Stimulated activated CD8-positive, alpha-beta memory T cell treated with anti-CD3 and anti-CD28 coated beads, Interleukin-12 subunit alpha, Interleukin-12 subunit beta, amount 100 ng/mL, for 24 hours (primary cell): Measurements from ENCODE around the gene LRRC26.

Experiments used
- DNase-seq: peaks from one replicate; pipeline ENCODE4 v3.0.0-alpha.2; 2020; ENCODE audit errors: extremely low read depth

The LRRC26 gene

GRCh38 chr9:137199411-137200121 lies 29.7 kb upstream of the LRRC26 start:
- DNase-seq, result no peak

DNA sequence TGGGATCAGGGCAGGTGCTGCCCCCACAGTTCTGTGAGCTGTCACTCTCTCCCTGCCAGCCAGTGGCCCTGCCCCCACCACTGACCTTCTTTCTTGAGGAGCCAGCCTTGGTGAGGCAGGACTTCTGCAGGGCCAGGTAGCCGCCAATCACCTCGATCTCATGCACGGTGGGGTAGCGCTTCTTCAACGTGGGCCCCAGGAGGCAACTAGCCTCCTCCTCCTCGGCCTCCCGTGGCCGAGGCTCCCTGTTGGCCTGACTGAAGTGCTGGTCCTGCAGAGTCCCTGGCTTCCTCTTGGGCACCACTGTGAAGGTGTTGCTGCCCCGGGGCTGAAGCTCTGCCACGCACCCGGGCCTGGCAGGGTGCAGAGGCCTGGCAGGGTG lies 29.0 kb upstream of the LRRC26 start:
- no peak for DNase-seq

GRCh38 chr9:137198051-137198901 lies 28.4 kb upstream of the LRRC26 start:
- DNase-seq, result no peak

DNA sequence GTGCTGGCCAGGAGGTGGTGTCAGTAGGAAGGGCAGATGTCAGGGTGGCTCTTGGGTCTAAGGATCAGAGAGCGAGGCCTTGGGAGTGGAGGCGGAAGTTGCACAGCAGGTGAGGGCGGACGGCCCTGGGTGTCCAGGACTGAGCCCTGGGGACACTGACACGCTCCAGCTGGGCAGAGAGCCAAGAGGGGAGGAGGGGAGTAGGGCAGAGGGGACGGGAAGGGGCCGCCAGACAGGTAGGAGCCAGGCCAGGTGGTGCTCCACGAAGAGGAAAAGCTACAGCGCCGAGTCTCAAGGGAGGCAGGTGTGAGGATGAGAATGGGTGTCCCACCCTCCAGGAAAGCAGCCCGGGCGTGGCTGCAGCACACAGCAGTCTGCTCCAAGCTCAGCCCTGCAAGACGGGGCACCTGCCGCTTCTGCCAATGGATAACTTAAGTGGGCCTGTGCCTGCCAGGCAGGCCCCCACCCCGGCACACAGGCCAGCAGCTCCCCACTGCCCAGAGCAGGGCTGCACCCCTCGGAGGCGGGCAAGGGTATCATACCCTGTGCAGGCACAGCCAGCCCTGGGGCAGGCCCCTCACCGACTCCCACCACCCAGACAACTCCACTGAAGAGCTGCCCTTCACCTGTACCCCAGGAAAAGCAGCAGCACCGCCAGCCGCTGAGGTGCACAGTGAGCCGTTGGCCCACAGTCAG lies 25.8 kb upstream of the LRRC26 start:
- DNase-seq, result no peak

GRCh38 chr9:137194909-137195308 lies 25.1 kb upstream of the LRRC26 start:
- no peak for DNase-seq

GRCh38 chr9:137194388-137194787 lies 24.5 kb upstream of the LRRC26 start:
- DNase-seq, result no peak

DNA sequence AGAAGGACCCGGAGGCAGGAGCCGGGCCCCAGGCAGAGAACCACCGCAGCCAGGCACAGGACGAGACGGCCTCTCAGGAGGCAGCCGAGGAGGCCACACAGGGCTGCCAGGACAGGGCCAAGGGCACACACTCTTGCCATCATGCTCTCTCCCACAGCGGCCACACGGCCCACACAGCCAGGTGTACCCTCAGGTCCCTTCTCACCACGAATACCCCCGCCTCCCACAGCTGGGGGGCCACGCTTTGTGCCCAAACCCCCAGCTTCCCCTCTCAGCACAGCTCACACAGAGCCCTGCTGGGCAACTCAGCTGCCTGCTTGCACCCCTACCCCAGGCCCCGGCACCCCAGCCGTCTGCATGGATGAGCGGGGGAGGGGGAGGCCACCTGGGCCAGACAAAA lies 23.9 kb upstream of the LRRC26 start:
- no peak for DNase-seq

DNA sequence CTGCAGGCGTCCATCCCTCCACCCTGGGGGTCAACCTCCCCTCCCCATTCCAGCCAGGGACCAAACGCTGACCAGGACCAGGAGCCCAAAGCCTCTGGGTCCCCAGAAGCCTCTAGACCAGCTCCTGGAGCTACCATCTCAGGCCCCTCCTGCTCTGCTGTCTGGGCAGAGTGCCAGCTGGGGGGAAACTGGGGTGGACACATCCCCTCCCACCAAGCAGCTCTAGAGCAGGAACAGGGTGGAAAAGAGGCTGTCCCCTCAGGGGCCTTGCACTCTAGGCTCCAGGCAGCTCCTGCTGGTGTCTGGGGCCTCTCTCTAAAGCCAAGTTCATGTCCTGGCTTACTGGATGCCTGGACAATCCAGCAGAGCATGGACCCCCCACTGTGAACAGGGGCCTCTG lies 23.0 kb upstream of the LRRC26 start:
- DNase-seq, result no peak

DNA sequence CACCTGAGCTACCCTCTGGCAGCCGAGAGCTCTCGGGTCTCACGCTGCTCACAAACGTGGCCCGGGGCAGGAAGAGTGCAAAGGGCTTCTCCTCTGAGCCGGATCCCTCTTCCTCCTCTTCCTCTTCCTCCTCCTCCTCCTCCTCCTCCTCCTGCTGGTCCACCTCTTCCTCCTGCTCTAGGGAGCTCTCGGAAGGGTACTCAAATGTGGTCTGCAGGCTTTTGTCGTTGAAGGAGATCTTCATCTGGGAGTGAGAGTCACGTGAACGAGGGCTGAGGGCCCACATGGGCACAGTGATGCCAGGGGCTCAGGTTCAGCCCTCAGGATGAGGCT lies 22.6 kb upstream of the LRRC26 start:
- no peak for DNase-seq

- DNase-seq, result no peak
Observed at GRCh38 chr9:137191691-137192447, 22.0 kb upstream of the LRRC26 start.

- no peak for DNase-seq
Observed at GRCh38 chr9:137191245-137191644, 21.4 kb upstream of the LRRC26 start.

- DNase-seq, result no peak
Observed at GRCh38 chr9:137190315-137190856, 20.5 kb upstream of the LRRC26 start.

- no peak for DNase-seq
Observed at GRCh38 chr9:137189297-137190295, 19.7 kb upstream of the LRRC26 start.

- peak; percentile 84 for DNase-seq
Observed at GRCh38 chr9:137188490-137189296, 18.8 kb upstream of the LRRC26 start, which contains the start of the genes ANAPC2 and SSNA1. Gene ANAPC2 (minus strand): TSS chr9:137188560. CDS start chr9:137188532, 28 bp downstream. Gene SSNA1 (plus strand): TSS chr9:137188676. CDS start chr9:137188727, 51 bp downstream.

DNA sequence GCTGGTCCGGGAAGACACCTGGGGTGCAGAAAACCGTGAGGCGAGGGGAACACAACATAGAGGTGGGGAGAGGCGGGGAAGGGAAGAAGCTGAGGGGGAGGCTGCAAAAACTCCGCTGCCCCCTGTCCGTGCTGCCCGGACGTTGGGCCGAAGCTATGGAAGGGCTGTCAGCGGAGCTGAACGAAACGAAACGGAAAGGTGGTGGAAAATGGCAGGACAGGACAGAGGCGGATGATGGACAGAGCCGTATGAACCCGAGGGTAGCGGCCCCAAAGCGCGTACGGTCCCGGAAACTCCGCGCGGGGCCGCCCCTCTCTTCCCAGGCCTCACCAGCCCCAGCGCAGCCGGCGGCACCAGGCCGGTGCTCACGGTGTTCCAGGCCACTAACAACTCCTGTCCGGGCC lies 18.2 kb upstream of the LRRC26 start:
- DNase-seq, result no peak

DNA sequence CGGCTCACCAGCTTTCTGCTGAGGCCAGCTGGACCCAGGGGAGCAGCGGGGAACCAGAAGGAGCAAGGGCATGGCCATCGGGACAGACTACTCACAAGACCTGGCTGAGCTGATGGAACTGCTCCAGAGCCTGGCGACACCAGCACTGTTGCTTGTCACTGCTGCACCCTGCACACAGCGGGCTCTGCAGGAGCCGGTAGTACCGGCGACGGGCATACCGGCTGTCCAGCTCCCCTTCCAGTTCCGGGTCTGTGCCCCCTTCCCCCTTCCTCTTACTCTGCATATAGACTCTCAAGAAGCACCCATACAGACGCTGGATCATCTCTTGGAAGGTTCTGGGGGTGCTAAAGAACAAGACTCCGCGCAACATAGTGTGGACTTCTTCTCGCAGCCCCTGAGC lies 17.5 kb upstream of the LRRC26 start:
- no peak for DNase-seq

- DNase-seq, result no peak
Observed at GRCh38 chr9:137186385-137186784, 16.5 kb upstream of the LRRC26 start.

DNA sequence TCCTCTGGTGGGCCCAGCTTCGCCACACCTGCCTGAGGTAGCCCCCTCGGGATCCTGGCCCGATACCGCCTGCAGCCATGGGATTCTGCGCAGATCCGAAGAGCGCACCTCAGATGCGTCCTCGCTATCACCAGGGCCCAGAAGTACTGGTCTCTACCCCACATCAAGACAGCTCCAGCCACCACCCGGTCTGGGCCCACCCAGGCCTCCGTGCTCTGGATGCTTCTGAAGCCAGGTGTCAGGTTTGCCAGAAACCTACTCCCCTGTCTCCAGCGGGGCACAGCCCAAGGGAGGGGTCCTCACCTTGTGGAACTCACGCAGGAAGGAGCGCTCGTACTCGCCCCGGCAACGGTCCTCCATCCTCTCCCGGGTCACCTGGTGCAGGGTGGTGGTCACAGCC lies 16.1 kb upstream of the LRRC26 start:
- DNase-seq, result no peak

DNA sequence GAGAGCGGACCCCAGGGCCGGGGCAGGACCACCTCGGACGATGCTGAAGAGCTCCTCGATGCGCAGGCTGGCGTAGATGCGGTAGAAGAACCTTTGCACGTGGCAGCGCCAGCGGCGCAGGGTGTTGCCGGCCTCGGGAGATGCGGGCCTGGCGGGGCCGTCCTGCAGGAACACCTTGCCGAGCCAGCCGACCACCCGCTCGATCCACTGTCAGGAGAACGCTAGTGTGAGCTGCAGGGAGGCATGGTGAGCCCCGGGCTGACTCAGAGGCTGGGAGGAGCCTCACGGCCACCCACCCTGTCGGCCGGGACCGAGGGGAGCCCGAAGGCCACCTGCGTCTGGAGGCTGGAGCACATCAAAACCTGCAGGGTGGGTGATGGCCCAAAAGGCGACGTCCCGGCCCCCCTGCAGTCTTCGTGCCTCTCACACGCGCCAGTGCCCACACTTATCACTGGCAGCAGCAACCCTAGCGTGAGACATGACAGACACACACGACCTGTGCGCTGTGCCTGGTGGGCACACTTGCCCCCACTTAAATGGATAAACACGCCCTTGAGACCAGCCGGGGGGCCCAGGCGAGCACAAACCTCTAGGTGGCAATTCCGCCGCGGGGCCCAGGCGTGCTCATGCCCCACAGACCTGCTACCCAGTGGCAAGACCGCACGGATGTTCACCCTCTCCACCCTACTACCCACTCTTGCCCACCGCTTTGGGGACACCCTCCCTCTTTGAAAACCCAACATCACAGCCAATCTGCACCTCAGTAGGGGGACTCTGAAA lies 15.2 kb upstream of the LRRC26 start:
- no peak for DNase-seq
